ENCODE data around the gene L3MBTL3.

DNA sequence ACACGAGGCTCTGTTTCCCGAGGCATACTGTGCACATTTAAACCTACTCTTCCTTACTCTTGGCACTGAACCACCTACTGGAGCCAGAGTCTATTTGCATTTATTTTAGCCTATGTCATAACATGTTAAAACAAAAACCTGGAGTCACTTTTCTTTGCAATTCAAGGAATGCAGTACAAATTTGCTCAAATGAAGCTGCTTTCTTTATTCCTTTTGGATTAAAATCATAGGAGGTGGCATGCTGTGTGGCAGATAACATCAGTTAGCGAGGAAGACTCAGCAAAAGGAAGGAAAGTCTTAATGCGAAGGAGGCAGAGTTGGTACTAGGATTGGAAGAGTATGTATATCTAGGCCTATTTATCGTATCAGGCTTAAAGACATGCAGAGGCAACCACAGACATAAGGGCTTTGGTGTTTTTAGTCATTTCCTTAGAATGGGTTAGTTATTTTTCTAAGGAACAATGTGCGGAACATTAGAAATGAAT is 111.4 kb downstream of the L3MBTL3 start:
- TF ChIP-seq, protein P1, sequence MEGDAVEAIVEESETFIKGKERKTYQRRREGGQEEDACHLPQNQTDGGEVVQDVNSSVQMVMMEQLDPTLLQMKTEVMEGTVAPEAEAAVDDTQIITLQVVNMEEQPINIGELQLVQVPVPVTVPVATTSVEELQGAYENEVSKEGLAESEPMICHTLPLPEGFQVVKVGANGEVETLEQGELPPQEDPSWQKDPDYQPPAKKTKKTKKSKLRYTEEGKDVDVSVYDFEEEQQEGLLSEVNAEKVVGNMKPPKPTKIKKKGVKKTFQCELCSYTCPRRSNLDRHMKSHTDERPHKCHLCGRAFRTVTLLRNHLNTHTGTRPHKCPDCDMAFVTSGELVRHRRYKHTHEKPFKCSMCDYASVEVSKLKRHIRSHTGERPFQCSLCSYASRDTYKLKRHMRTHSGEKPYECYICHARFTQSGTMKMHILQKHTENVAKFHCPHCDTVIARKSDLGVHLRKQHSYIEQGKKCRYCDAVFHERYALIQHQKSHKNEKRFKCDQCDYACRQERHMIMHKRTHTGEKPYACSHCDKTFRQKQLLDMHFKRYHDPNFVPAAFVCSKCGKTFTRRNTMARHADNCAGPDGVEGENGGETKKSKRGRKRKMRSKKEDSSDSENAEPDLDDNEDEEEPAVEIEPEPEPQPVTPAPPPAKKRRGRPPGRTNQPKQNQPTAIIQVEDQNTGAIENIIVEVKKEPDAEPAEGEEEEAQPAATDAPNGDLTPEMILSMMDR (IDR thresholded peaks at IDR 0.05): no peak
- TF ChIP-seq EP300 (IDR thresholded peaks at IDR 0.05): no peak
- TF ChIP-seq POLR2A (IDR thresholded peaks at IDR 0.05): no peak
